Inflammatory macrophage (primary cell): ENCODE measurements around the gene TMCC2.
"Not testable (repeated sequence)": the region's sequence is repeated elsewhere in the genome, so short reads cannot be mapped to it uniquely, and the experiment has no call there.

Experiments
- DNase-seq, 2 donors: peaks; one replicate each; pipeline ENCODE4 v3.0.0-alpha.2; 2020 to 2022

TMCC2 gene

DNA sequence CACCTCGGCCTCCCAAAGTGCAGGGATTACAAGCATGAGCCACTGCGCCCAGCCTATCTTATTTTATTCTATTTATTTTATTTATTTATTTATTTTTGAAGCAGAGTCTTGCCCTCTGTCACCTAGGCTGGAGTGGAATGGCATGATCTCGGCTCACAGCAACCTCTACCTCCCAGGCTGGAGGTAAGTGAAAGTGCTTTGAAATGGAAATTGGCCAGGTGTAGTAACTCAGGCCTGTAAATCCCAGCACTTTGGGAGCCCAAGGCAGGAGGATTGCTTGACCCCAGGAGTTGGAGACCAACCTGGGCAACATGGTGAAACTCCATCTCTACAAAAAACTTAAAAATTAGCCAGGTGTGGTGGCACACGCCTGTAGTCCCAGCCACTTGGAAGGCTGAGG is 11.2 kb upstream of the TMCC2 start:
- no peak for DNase-seq

DNA sequence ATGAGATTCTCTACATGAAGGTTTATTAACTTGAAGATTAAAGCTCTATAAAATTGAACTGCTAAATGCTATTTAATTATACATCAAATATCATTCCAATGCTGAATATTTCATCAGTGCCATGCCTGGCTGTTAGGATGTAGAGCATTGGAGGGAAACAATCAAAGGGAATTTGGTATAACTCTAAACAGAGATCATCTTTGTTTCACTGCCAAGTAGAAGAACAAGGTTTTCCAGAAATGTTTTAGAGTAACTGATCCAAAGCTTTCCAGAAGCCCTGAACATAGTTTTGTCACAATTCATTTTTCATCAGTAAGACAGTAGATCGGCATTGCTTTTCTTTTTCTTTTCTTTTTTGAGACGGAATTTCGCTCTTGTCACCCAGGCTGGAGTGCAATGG is 10.3 kb upstream of the TMCC2 start:
- DNase-seq, result no peak

GRCh38 chr1:205220421-205220820 is 7.3 kb upstream of the TMCC2 start:
- no peak for DNase-seq

- DNase-seq, result no peak
Measured at GRCh38 chr1:205224736-205225135, 3.0 kb upstream of the TMCC2 start.

GRCh38 chr1:205225901-205226765 is 1.6 kb upstream of the TMCC2 start:
- no peak for DNase-seq

- no peak for DNase-seq
Measured at GRCh38 chr1:205226868-205227583, 720 bp upstream of the TMCC2 start.

DNA sequence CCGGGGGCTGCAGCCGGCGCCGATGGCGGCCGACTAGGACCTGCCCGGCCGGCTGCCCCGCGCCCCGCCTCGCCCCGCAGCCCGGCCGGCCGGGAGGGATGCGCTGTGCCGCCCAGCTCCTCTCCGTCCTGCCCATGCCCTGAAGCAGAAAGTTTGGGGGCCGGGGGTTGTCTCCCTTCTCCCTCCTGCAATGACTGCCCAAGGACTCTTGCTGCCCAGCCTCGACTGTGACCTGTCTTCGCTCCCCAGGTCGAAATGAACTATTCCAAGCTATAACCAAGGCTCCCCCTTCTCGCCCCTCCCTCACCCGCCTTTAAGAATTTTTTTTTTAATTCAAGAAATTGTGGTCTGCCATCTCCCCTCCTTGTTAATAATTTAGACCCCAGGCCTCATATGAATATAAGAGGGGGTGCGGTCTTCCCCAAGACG is 361 bp downstream of the TMCC2 start:
- DNase-seq, result no peak

DNA sequence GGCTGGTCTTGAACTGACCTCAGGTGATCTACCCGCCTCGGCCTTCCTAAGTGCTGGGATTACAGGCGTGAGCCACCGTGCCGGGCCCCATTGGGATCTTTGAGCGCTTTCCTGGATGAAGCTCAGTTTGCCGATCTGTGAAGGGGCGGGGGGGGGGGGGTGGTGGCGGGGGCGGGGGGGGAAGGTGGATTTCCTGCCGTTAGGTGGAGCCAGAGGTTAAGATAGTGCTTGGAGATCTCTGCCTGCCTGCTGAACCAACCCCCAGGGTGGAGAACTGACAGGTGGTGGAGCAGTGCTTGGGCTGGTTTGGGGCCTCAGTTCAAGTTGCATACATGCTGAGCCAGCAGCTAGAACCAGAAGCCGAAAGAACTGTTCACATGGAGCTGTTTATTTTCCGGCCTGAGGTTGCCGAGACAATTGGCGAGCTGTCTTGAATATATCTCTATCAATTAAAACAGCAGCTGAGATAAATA is 1.7 kb downstream of the TMCC2 start:
- no peak for DNase-seq

GRCh38 chr1:205229916-205230700 is 2.4 kb downstream of the TMCC2 start:
- DNase-seq, result peak in 1 of 2 donors; percentile 46

DNA sequence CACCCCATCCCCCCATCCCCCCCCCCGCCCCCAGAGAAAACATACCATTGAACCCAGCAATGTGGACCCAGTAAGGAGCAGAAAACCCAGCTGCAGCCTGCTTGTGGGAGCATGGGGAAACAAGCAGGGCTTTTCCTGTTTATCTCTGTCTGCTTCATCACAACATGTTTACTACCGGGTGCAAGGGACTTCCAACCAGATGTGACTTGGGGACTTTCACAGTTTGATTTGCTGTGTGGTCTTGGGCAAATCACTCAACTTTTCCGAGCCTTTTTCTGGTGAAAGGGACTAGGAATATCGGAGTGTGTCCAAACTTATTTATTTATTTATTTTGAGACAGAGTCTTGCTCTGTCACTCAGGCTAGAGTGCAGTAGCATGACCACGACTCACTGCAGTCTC is 3.2 kb downstream of the TMCC2 start:
- DNase-seq, result no peak

DNA sequence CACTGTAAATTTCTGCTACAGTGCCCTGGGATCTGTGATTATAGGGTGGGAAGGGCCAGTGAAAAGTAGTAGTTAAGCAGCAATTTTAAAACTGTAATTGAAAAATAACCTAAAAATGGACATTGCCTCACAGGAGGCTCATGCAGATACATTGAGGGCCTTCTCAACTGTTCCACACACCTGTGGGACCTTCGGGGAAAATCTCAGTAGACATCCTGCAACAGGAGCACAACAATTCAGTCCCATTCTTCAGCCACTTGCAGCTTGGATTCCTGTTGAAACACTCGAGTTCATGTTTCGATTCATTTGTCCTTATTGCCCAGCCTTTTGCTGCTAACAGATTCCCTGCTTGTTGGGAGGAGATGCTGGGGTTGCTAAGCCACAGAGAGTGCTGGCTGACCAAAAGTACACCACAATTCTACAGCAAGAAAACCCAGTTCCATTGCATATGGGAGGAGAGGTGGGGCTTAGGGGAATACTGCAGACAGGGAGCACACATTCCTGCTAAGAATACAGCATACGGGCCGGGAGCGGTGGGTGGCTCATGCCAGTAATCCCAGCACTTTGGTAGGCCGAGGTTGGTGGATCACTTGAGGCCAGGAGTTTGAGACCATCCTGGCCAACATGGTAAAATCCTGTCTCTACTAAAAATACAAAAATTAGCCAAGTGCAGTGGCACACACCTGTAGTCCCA is 4.5 kb downstream of the TMCC2 start:
- no peak for DNase-seq

GRCh38 chr1:205232945-205233397 is 5.2 kb downstream of the TMCC2 start:
- DNase-seq, result no peak

DNA sequence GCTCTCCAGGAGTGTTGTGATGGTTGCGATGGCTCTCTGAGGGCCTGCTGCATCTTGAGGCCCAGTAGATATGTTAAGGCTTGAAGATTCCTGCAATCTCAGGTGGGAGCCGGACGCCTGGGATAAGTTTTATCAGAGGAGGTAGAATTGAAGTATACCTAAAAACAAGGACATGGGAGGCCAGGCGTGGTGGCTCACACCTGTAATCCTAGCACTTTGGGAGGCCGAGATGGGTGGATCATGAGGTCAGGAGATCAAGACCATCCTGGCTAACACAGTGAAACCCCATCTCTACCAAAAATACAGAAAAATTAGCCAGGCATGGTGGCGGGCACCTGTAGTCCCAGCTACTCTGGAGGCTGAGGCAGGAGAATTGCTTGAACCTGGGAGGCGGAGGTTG is 6.2 kb downstream of the TMCC2 start:
- not testable (repeated sequence) for DNase-seq

DNA sequence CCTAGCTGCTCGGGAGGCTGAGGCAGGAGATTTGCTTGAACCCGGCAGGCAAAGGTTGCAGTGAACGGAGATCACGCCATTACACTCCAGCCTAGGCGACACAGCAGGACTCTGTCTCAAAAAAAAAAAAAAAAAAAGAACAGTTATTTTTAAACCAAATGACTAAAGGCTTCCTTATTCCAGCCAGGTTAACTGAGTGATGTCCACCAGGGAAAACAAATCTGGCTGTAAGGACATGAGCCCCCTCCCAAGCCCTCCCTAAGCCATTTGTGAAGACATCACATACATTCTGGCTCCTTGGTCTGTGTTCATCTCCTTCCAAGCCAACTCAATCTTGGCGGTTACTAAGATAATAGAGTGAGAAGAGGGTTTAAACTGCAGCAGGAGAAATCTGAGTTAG is 8.2 kb downstream of the TMCC2 start:
- no peak for DNase-seq

GRCh38 chr1:205236526-205236925 is 8.8 kb downstream of the TMCC2 start:
- no peak for DNase-seq

DNA sequence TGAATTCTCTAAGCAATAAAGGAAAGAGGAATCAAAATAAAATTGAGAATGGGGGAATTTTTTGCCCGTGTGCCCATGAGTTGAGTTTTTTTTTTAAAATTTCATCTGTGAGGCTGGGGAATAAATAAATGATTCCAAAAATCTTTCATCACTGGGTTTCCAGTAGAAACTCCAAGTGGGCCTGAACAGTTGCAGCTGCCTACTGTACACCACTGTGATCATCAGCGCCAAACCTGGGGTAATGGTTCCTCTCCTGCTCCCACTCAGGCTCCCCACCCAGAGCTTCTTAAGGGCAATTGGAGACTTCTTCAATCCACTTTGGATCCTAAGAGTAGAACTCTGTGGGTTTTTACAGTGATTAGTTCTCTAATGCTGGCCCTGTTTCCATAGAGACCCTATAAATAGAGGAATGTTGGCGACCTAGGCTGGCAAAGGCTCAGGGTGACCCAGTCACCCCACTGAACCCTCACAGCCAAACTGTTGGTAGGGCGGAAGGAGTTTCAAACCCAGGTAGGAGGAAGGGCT is 9.3 kb downstream of the TMCC2 start:
- peak; percentile 15 to 49 for DNase-seq

- DNase-seq, result peak; percentile 60 to 72
Measured at GRCh38 chr1:205237526-205238484, 10.1 kb downstream of the TMCC2 start.

DNA sequence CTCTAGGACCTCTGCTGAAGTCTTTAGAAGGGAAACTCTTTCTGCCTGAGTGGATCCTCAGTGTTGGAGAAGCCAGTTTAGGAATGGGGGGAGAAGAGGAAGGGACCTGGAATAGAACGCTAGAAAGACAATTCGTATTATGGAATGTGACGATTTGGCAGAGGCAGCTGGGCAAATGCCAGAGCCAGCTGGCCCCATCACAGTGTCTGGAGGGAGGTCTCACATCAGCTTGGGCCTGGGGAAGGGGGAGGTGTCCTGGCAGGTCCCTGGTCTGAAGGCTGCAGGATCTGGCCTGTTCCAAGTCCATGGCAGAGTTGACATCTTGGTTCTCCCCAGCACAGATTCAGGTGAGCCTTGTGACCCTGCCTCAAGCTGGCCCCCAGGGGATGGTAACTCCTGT is 11.3 kb downstream of the TMCC2 start:
- DNase-seq, result no peak

DNA sequence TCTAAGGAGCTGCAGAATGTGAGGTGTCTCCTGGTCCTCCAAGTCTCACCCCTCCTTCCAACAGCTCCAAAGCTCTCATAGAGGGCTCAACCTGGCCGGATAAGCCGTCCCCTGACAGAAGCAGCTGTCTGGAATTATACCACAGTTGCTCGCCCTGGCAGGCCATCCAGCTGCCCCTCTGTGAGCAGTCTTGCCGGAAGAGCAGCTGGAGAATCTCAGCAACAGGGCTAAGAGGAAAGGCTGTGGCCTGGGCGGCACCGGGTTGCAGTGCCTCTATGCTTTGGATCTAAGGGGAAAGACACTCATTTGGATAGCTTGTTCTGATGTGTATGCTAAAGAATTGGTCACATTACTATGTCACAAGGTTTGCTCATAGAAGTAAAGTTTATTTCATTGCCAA is 12.4 kb downstream of the TMCC2 start:
- DNase-seq, result no peak

DNA sequence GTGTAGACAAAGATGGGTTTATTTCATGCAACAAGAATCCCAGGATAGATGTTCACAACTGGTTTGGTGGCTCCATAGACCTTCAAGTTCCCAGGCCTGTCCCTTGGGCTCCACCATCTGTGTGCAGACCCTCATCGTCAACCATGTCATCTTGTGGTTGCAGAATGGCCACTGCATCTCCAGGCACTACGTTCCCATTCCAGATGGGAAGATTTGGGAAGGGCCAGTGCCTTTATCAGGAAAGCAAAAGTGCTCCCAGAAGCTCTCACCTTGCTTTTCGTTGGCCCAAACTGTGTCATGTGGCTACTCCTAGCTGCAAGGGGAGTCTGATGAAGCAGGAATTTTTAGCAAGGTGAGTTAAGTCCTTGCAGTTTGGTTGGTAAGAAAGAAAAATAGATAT is 12.8 kb downstream of the TMCC2 start:
- DNase-seq, result no peak
